ENCODE data around the gene CHRDL2.
"Not testable (repeated sequence)": the region's sequence is repeated elsewhere in the genome, so short reads cannot be mapped to it uniquely, and the experiment has no call there.

The CHRDL2 gene

DNA sequence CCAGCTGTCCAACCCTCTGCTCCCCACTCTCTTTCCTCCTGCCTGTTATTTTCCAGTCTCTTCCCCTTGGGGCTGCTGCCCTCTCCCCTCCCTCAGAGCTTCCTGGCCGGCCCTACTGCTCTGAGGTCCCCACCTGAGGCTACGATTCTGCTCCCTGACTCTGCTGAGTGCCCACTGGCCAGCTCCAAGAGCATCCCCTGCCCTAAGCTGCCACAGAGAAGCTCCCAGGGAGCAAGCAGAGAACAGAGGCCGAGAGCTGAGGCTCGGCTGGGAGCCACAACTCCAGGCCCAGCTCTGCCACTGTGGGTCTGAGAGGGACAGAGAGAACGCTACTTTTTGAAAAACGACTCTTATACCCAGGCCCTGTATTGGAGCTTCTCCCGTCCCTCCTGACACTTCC is 61.1 kb downstream of the CHRDL2 start:
- no peak for DNase-seq (ENCODE audit: low read depth in 2 of 2)

- no peak for DNase-seq (ENCODE audit: low read depth in 2 of 2)
Measured at GRCh38 chr11:74669211-74670160, 61.7 kb downstream of the CHRDL2 start.

GRCh38 chr11:74663315-74663714 is 67.9 kb downstream of the CHRDL2 start:
- DNase-seq (ENCODE audit: low read depth in 2 of 2): no peak

- DNase-seq (ENCODE audit: low read depth in 2 of 2): no peak
Measured at GRCh38 chr11:74662487-74663103, 68.6 kb downstream of the CHRDL2 start.

GRCh38 chr11:74659124-74659523 is 72.1 kb downstream of the CHRDL2 start:
- not testable (repeated sequence) for DNase-seq (ENCODE audit: low read depth in 2 of 2)

- DNase-seq (ENCODE audit: low read depth in 2 of 2): no peak
Measured at GRCh38 chr11:74654976-74655375, 76.2 kb downstream of the CHRDL2 start.

- DNase-seq (ENCODE audit: low read depth in 2 of 2): no peak
Measured at GRCh38 chr11:74650498-74650897, 80.7 kb downstream of the CHRDL2 start.

DNA sequence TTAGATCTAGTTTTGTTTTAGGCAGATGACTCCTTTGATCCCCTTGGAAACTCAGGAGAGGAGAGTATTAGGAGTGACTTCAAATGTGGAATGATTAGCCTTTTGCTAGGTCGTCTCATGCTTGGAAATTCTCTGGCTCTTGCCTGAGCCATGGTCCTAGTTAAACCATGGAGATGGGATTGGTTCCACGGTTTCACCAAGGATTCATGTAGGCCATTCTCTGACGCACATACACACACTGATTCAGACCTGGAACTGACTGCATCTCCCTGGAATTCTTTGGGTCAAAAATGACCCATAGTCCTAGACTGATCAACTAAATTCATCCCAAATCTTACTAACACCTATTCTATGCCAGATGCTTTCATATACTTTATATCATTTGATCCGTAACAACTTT is 82.3 kb downstream of the CHRDL2 start:
- no peak for DNase-seq (ENCODE audit: low read depth in 2 of 2)

- DNase-seq (ENCODE audit: low read depth in 2 of 2): no peak
Measured at GRCh38 chr11:74647831-74648230, 83.4 kb downstream of the CHRDL2 start.

DNA sequence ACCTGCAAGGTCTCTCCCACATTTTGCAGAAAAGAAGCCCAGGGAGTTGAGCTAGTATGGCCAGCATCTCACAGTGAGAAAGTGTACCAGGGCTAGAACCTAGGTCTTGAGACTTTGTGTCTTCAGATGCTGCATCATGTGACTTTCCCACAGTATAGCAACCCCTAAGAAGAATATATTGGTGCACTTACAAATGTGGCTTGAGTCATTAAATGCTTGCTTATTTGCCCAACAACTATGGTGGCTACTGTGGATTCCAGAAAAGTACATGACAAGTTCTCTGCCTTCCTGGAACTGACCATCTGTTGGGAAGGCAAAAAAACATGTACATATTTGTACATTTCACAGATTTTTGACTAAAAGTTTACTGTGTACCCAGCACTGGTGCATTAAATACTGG is 83.8 kb downstream of the CHRDL2 start:
- DNase-seq (ENCODE audit: low read depth in 2 of 2): no peak

GRCh38 chr11:74646954-74647353 is 84.3 kb downstream of the CHRDL2 start:
- no peak for DNase-seq (ENCODE audit: low read depth in 2 of 2)
